Fibroblast of lung (primary cell): ENCODE measurements around the gene FHIT.

Experiments
- EZH2 ChIP-seq: IDR thresholded peaks from 2 replicates; pipeline ENCODE4 v1.5.1; 2012; ENCODE audit warnings: low read length, control low read depth, mild to moderate bottlenecking; ENCODE audit errors: missing control alignments
- TF ChIP-seq, protein P1 (sequence below), 2 donors: IDR thresholded peaks in 1 of 2; conservative IDR thresholded peaks in 1 of 2; 1 replicate in 1 of 2; 2 replicates in 1 of 2; pipeline ENCODE4 v1.5.1; 2011 to 2012; ENCODE audit warnings: low read length in 2 of 2, control low read depth in 1 of 2, inconsistent platforms in 1 of 2, low read depth in 1 of 2, mild to moderate bottlenecking in 1 of 2

- TF ChIP-seq, protein P1, sequence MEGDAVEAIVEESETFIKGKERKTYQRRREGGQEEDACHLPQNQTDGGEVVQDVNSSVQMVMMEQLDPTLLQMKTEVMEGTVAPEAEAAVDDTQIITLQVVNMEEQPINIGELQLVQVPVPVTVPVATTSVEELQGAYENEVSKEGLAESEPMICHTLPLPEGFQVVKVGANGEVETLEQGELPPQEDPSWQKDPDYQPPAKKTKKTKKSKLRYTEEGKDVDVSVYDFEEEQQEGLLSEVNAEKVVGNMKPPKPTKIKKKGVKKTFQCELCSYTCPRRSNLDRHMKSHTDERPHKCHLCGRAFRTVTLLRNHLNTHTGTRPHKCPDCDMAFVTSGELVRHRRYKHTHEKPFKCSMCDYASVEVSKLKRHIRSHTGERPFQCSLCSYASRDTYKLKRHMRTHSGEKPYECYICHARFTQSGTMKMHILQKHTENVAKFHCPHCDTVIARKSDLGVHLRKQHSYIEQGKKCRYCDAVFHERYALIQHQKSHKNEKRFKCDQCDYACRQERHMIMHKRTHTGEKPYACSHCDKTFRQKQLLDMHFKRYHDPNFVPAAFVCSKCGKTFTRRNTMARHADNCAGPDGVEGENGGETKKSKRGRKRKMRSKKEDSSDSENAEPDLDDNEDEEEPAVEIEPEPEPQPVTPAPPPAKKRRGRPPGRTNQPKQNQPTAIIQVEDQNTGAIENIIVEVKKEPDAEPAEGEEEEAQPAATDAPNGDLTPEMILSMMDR (conservative IDR thresholded peaks at IDR 0.05 in 1 of 2, IDR thresholded peaks at IDR 0.05 in 1 of 2; ENCODE audit: low read depth in 1 of 2, low read length in 2 of 2): no peak
- TF ChIP-seq EZH2: no peak
Observed at GRCh38 chr3:60095930-60096329, 1155.3 kb downstream of the FHIT start.
